ENCODE measurements around the gene PPP1CA. TPM values are rescaled to one million over a fixed set of nuclear protein-coding genes. Genes with fewer than 3 reads are reported as not detected.

The PPP1CA gene
- total RNA-seq, 1 experiment from 2014 or later = 384 TPM

DNA sequence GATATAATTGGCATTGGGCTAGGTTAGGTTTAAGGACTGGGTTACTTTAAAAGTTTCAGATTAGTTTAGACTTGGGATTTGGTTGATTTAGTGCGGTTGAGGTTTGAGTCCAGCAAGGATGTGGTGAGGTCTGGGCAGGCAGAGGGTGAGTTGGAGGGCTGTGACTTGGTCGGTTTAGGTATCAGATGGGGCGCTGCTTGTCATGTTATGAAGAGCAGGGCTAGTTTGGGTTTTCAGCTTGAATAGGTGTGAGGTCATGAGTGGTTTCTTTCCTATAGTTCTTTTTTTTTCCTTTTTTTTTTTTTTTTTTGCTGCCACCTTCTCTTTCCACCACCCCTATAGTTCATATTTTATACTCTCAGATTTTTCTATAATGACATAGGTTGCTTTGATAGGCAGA lies 33.0 kb downstream of the PPP1CA start:
- H3K4me3 ChIP-seq (ENCODE audit: low read depth, low read length) = no peak overlapping the region
- Mint-ChIP-seq H3K27ac (ENCODE audit: unreplicated experiment) (no peak overlapping the region), H3K36me3 (ENCODE audit: insufficient read depth, unreplicated experiment) (peaks cover 2% of the 10 kb centered on the region), H3K27me3 (ENCODE audit: insufficient read depth, unreplicated experiment) (no peaks in the 10 kb centered on the region), H3K4me1 (ENCODE audit: low read depth, unreplicated experiment) (no peaks in the 10 kb centered on the region), H3K9me3 (ENCODE audit: unreplicated experiment) (no peaks in the 10 kb centered on the region), H3K4me3 (ENCODE audit: unreplicated experiment) (no peak overlapping the region)
- H3K36me3 ChIP-seq (ENCODE audit: control insufficient read depth, insufficient read depth, low read length) = no peaks in the 10 kb centered on the region
- intact Hi-C loops (cut with micrococcal nuclease; ENCODE audit: unreplicated experiment) = no loop called here
- TF ChIP-seq, protein P1, sequence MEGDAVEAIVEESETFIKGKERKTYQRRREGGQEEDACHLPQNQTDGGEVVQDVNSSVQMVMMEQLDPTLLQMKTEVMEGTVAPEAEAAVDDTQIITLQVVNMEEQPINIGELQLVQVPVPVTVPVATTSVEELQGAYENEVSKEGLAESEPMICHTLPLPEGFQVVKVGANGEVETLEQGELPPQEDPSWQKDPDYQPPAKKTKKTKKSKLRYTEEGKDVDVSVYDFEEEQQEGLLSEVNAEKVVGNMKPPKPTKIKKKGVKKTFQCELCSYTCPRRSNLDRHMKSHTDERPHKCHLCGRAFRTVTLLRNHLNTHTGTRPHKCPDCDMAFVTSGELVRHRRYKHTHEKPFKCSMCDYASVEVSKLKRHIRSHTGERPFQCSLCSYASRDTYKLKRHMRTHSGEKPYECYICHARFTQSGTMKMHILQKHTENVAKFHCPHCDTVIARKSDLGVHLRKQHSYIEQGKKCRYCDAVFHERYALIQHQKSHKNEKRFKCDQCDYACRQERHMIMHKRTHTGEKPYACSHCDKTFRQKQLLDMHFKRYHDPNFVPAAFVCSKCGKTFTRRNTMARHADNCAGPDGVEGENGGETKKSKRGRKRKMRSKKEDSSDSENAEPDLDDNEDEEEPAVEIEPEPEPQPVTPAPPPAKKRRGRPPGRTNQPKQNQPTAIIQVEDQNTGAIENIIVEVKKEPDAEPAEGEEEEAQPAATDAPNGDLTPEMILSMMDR (IDR thresholded peaks at IDR 0.05; ENCODE audit: insufficient read depth in 1 of 2, low read depth in 1 of 2, low read length in 1 of 2, severe bottlenecking in 1 of 2, unreplicated experiment in 1 of 2) = no peak
- H3K9me3 ChIP-seq = no peaks in the 10 kb centered on the region
- H3K27me3 ChIP-seq (replicated peaks; ENCODE audit: control insufficient read depth, insufficient read depth, low read length) = no peaks in the 10 kb centered on the region
- no TSS peak for BruUV-seq (replicated peaks)
- peaks cover 11% of the 10 kb centered on the region for H3K4me1 ChIP-seq
- ChIA-PET POLR2A (no interaction called here), CTCF (interaction anchor here (1.1 to 21.4 kb wide), 2 partner anchors 11 to 12 kb away, joined by 3 to 775 read pairs; partner anchors contain the start of gene POLD4)
- DNase-seq = no peak

DNA sequence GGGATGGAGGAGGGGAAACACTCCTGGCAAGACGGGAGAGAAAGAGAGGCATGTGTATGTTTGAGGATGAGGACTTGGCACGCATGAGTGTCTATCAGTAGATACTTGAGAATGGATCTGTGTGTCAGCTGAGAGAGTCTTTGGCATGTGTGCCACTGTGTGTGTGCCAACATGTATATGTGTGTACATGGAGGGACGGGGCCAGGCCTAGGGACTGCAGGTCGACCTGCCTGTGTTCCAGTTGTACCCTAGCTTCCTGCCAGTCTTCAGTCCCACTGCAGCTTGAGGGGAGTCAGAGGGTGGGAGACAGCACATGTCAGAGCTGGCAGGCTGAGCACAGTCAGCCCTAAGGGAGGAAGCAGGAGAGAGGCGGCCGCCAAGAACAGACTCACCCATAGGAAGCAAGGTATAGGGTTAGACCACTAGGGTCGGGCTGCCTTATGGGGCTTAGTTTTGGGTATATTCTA lies 33.9 kb downstream of the PPP1CA start:
- no peak for DNase-seq
- no peak overlapping the region for H3K4me3 Mint-ChIP-seq (ENCODE audit: unreplicated experiment)
- no TSS peak for BruUV-seq (replicated peaks)
- Histone ChIP-seq H3K4me3 (ENCODE audit: low read depth, low read length) (no peak overlapping the region), H3K27me3 (replicated peaks; ENCODE audit: control insufficient read depth, insufficient read depth, low read length) (no peaks in the 10 kb centered on the region), H3K4me1 (peaks cover 11% of the 10 kb centered on the region), H3K36me3 (ENCODE audit: control insufficient read depth, insufficient read depth, low read length) (no peaks in the 10 kb centered on the region), H3K9me3 (no peaks in the 10 kb centered on the region)
- TF ChIP-seq, protein P1 (IDR thresholded peaks at IDR 0.05; ENCODE audit: insufficient read depth in 1 of 2, low read depth in 1 of 2, low read length in 1 of 2, severe bottlenecking in 1 of 2, unreplicated experiment in 1 of 2) = no peak
- H3K27me3 Mint-ChIP-seq (ENCODE audit: insufficient read depth, unreplicated experiment) = no peaks in the 10 kb centered on the region
- H3K9me3 Mint-ChIP-seq (ENCODE audit: unreplicated experiment) = no peaks in the 10 kb centered on the region
- intact Hi-C loops (cut with micrococcal nuclease; ENCODE audit: unreplicated experiment) = no loop called here
- ChIA-PET POLR2A (no interaction called here), CTCF (no interaction called here)
- no peaks in the 10 kb centered on the region for H3K4me1 Mint-ChIP-seq (ENCODE audit: low read depth, unreplicated experiment)
- no peaks in the 10 kb centered on the region for H3K36me3 Mint-ChIP-seq (ENCODE audit: insufficient read depth, unreplicated experiment)
- peak overlapping the region; percentile 9 for H3K27ac Mint-ChIP-seq (ENCODE audit: unreplicated experiment)

DNA sequence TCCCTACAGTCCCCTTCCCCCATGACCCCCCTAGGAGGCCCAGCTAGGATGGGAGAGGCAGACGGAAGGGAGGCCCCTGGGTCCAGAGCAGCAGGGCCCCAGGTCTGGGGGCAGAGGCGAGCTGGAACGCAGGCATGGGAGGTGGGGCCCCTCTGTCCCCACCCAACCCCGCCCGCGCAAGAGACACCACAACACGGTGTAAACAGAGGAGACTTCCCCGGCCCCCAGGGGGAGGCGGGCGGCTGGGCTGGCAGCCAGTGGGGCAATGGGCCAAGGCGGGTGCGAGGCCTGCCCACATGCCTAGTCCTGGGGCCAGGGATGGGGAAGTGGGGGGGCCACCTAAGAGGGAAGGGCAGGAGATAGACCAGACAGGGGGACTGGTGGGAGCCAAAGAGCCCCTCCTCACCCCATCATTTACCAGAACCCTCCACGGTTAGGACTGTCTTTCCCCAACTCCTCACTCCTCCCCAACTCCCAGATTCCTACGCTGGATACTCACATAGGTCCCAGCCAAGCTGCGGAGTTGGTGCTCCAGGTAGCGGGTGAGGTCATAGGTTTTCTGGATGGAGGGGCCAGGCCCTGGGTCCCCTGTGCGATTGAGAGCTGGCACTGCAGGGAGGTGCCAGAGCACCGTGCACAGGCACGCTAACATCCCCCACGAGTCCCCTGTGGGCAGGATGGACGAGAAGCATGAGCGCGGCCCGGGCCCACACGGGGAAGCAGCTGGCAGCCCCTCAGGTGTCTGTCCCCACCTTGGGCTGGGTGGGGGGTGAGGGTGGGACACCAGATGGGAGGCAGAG lies 34.5 kb downstream of the PPP1CA start:
- Histone ChIP-seq H3K9me3 (no peaks in the 10 kb centered on the region), H3K4me1 (peaks cover 11% of the 10 kb centered on the region)
- DNase-seq = no peak

More for the DNA sequence above, 34.5 kb downstream of the PPP1CA start:
- Histone ChIP-seq H3K36me3 (ENCODE audit: control insufficient read depth, insufficient read depth, low read length) (no peaks in the 10 kb centered on the region), H3K4me3 (ENCODE audit: low read depth, low read length) (no peak overlapping the region), H3K27me3 (replicated peaks; ENCODE audit: control insufficient read depth, insufficient read depth, low read length) (no peaks in the 10 kb centered on the region)
- POLR2A ChIA-PET = no interaction called here
- Mint-ChIP-seq H3K4me1 (ENCODE audit: low read depth, unreplicated experiment) (no peaks in the 10 kb centered on the region), H3K27me3 (ENCODE audit: insufficient read depth, unreplicated experiment) (no peaks in the 10 kb centered on the region), H3K4me3 (ENCODE audit: unreplicated experiment) (no peak overlapping the region), H3K27ac (ENCODE audit: unreplicated experiment) (no peak overlapping the region), H3K36me3 (ENCODE audit: insufficient read depth, unreplicated experiment) (no peaks in the 10 kb centered on the region), H3K9me3 (ENCODE audit: unreplicated experiment) (no peaks in the 10 kb centered on the region)
- intact Hi-C loops (cut with micrococcal nuclease; ENCODE audit: unreplicated experiment) = no loop called here
- CTCF ChIA-PET = no interaction called here
- BruUV-seq (replicated peaks) = no TSS peak
- TF ChIP-seq, protein P1 (IDR thresholded peaks at IDR 0.05; ENCODE audit: insufficient read depth in 1 of 2, low read depth in 1 of 2, low read length in 1 of 2, severe bottlenecking in 1 of 2, unreplicated experiment in 1 of 2) = no peak

Measured in Caco-2 (cell line).